Measurements from ENCODE around the gene NRG4. TPM values are rescaled to one million over a fixed set of nuclear protein-coding genes. Genes with fewer than 3 reads are reported as not detected.
A peak's percentile ranks its signal among the peaks of the same experiment; 100 is the strongest.

Gene NRG4
- total and polyA plus RNA-seq, 9 of the 15 experiments (the other 6 are each of a cell fraction or from before 2014, with no cell fraction given) = 0.33 to 2.5 (median 0.76) TPM

DNA sequence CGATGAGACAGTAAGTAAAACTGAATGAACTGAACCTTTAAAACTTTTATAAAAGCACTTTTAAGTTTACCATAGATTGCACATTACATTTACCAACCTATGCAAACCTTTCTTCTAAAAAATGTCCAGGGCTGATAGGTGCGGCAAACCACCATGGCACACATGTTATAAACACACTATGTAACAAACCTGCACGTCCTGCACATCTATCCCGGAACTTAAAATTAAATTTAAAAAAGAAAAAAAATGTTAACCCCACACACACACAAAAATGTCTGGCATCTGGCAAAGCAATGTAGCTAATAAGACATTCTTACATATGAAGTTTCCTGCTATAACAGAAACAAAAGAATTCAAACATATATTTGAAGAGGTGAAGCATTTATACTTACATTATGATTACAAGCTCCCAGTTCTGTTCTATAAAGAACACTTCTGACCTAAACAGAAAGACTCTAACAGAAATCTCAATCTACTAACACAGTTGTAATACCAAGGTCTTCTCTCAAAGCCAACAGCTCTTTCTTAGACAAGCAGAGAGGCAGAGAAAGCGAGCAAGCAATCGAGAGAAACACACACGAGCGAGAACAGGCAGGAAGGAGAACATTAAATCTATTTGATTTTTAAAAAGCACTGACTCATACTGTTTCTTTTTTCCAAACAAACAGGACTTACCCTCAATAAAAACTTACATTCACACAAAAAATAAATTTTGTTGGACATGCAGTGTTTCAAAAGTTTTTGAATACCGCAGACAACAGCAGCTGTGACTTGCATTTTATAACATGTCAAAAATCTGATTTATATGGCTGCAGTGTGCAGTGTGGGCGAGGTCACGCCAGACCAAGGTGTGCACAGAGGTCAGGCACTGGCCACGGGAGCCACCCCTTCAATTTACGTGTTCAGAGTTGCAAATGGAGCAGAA lies at the start of gene NRG4 (continued):
- no peak for TF ChIP-seq ZBTB33 (CRISPR knock-in tag; IDR thresholded peaks at IDR 0.05)
- TF ChIP-seq ZNF668 (CRISPR knock-in tag; IDR thresholded peaks at IDR 0.05) = no peak
- TF ChIP-seq KDM2B (CRISPR knock-in tag; IDR thresholded peaks at IDR 0.05) = no peak
- TF ChIP-seq ZBTB7A (IDR thresholded peaks at IDR 0.05; ENCODE audit: borderline replicate concordance, control insufficient read depth, low read depth, low read length) = no peak
- TF ChIP-seq MAFG (tag; conservative IDR thresholded peaks at IDR 0.05) = peak; percentile 90
- no peak for TF ChIP-seq PRMT5 (CRISPR knock-in tag; IDR thresholded peaks at IDR 0.05)
- no peak for TF ChIP-seq NCOA1 (IDR thresholded peaks at IDR 0.05; ENCODE audit: low read depth)
- TF ChIP-seq ZNF75A (CRISPR knock-in tag; IDR thresholded peaks at IDR 0.05) = no peak
- peak in 1 of 2 experiments; percentile 32; a peak in 1 of 4 replicates for TF ChIP-seq KDM1A (IDR thresholded peaks at IDR 0.05)
- no peak for TF ChIP-seq HOXB6 (CRISPR knock-in tag; IDR thresholded peaks at IDR 0.05; ENCODE audit: borderline replicate concordance)
- TF ChIP-seq U2AF2 (optimal IDR thresholded peaks at IDR 0.05; ENCODE audit: low read depth, low read length) = no peak
- no peak for TF ChIP-seq ZBTB9 (CRISPR knock-in tag; IDR thresholded peaks at IDR 0.05)
- no peak for TF ChIP-seq TRIM24 (IDR thresholded peaks at IDR 0.05)
- TF ChIP-seq MTA1 (IDR thresholded peaks at IDR 0.05; ENCODE audit: borderline replicate concordance) = no peak
- TF ChIP-seq E2F6 (IDR thresholded peaks at IDR 0.05; ENCODE audit: borderline replicate concordance in 1 of 2, extremely low read depth in 1 of 2, insufficient read depth in 1 of 2, insufficient read length in 1 of 2, low read depth in 1 of 2, low read length in 1 of 2, poor library complexity in 1 of 2, severe bottlenecking in 1 of 2) = no peak
- TF ChIP-seq BRCA1 (IDR thresholded peaks at IDR 0.05) = no peak
- TF ChIP-seq BRCA1 (CRISPR knock-in tag; IDR thresholded peaks at IDR 0.05) = no peak
- no peak for TF ChIP-seq CXXC5 (CRISPR knock-in tag; IDR thresholded peaks at IDR 0.05)
- TF ChIP-seq, protein P1, sequence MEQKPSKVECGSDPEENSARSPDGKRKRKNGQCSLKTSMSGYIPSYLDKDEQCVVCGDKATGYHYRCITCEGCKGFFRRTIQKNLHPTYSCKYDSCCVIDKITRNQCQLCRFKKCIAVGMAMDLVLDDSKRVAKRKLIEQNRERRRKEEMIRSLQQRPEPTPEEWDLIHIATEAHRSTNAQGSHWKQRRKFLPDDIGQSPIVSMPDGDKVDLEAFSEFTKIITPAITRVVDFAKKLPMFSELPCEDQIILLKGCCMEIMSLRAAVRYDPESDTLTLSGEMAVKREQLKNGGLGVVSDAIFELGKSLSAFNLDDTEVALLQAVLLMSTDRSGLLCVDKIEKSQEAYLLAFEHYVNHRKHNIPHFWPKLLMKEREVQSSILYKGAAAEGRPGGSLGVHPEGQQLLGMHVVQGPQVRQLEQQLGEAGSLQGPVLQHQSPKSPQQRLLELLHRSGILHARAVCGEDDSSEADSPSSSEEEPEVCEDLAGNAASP (IDR thresholded peaks at IDR 0.05) = 0 out of 2 replicates have a peak, but pooled peaks have one; percentile 38
- no peak for TF ChIP-seq POU5F1 (IDR thresholded peaks at IDR 0.05; ENCODE audit: borderline replicate concordance, low read depth, low read length, partially characterized antibody)
